ENCODE data around the gene ATP5MG. TPM values are rescaled to one million over a fixed set of nuclear protein-coding genes. Genes with fewer than 3 reads are reported as not detected.

ATP5MG gene
- total and polyA plus RNA-seq, 2 of the 8 experiments (the other 6 are each of a cell fraction or from before 2014, with no cell fraction given), result 237 to 464 TPM

DNA sequence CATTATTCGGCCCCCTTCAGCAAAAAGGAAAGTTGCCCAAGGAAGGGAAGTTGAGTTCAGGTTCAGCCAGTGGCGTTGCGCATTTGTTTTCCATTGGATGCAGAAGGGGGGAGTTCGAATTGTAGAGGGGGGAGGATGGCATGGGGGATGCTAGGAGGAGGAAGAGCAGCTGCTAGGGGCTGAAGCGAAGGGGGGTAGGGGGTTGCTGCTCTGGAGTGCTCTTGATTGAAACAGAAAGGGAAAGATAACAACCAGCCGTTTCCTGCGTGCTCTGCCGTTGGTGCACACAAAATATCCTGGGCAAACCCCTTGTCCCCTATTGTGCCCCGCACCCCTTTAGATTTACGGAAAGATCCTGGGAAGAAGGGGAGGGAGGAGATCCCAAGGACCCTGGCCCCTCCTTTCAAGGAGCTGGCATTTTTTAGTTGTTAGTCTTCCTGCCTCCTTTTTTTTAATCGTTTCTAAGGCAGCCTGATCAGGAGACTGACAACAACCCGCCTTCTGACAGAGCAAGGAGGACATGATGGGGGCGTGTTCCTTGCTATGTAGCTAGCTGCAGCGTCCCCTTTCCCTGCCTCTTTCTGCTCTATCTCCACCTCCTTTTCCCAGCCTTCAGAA lies 37.0 kb downstream of the ATP5MG start:
- TF ChIP-seq POLR2A (IDR thresholded peaks at IDR 0.05; ENCODE audit: control extremely low read depth in 1 of 2, low read depth in 2 of 2, low read length in 2 of 2), result 0 out of 3 replicates have a peak, but pooled peaks of 1 of the 2 experiments have one; percentile 23
- TF ChIP-seq BACH1 (IDR thresholded peaks at IDR 0.05; ENCODE audit: low read length), result no peak
- TF ChIP-seq SIN3A (conservative IDR thresholded peaks at IDR 0.05 in 1 of 2, IDR thresholded peaks at IDR 0.05 in 1 of 2; ENCODE audit: low read depth in 1 of 2, low read length in 2 of 2), result peak; percentile 52 to 91; a peak in 3 of 4 replicates
- H3K27ac ChIP-seq (ENCODE audit: low read depth, low read length), result no peak overlapping the region
- H2BK20ac ChIP-seq (ENCODE audit: low read length), result no peak overlapping the region
- no peak overlapping the region for H2BK15ac ChIP-seq (ENCODE audit: low read length)
- no peak overlapping the region for H2BK120ac ChIP-seq (replicated peaks; ENCODE audit: low read depth, low read length)
- peaks cover 34 to 36% of the 10 kb centered on the region in 2 experiments for H4K20me1 ChIP-seq (replicated peaks in 1 of 2; ENCODE audit: control insufficient read depth in 1 of 2, insufficient read depth in 2 of 2, low read length in 2 of 2)
- ChIA-PET CTCF (ENCODE audit: partially characterized antibody) (interaction anchor here (0.9 to 1.6 kb wide), 2 partner anchors 25 to 50 kb away, joined by 3 read pairs; no protein-coding TSS in a partner anchor), POLR2A (ENCODE audit: partially characterized antibody) (interaction anchor here (0.5 to 1.8 kb wide), 5 partner anchors 8 to 38 kb away, joined by 3 to 10 read pairs (median 4); partner anchors contain the start of gene ATP5MG)
- H2BK12ac ChIP-seq (ENCODE audit: low read depth, low read length), result no peak overlapping the region
- no peaks in the 10 kb centered on the region; the same call in 1 of the 2 replicates for H3K79me1 ChIP-seq (ENCODE audit: low read depth, low read length)
- H3K18ac ChIP-seq (ENCODE audit: extremely low read depth, low read length), result no peak overlapping the region
- H3K4ac ChIP-seq (replicated peaks; ENCODE audit: insufficient read length, low read depth, low read length), result no peak overlapping the region
- FAIRE-seq (no peak), DNase-seq (ENCODE audit: low read depth in 1 of 2, low spot score in 2 of 2) (no peak)
- no peak overlapping the region for H3K23ac ChIP-seq (ENCODE audit: insufficient read length)
- no peak overlapping the region for H3K14ac ChIP-seq (ENCODE audit: insufficient read length)
- no peak overlapping the region for H4K8ac ChIP-seq (ENCODE audit: extremely low read depth, insufficient read depth, low read length)
- H3K56ac ChIP-seq (replicated peaks; ENCODE audit: insufficient read length, low read depth, low read length), result no peak overlapping the region
- H3K4me1 ChIP-seq (replicated peaks in 1 of 4; ENCODE audit: control insufficient read depth in 3 of 4, insufficient read depth in 4 of 4, low read length in 3 of 4), result peaks cover 0 to 18% (median 7%) of the 10 kb centered on the region in 4 experiments; a peak in 6 of 7 replicates
- peaks cover 23% of the 10 kb centered on the region for H3K23me2 ChIP-seq (ENCODE audit: low read depth, low read length)
- no peak overlapping the region for H4K91ac ChIP-seq (replicated peaks; ENCODE audit: insufficient read length, low read length)
- H2AFZ ChIP-seq (ENCODE audit: low read length), result no peak overlapping the region
- no peaks in the 10 kb centered on the region for H3K27me3 ChIP-seq (replicated peaks in 1 of 4; ENCODE audit: control insufficient read depth in 3 of 4, extremely low read depth in 1 of 4, insufficient read depth in 3 of 4, low read length in 3 of 4)
- H4K5ac ChIP-seq (ENCODE audit: insufficient read length, low read depth, low read length), result no peak overlapping the region
- H3K4me2 ChIP-seq (ENCODE audit: insufficient read depth in 1 of 2, low read depth in 2 of 2, low read length in 2 of 2), result peak overlapping the region; percentile 84 to 85
- peak overlapping the region; percentile 68 to 91 (median 80) for H3K4me3 ChIP-seq (ENCODE audit: extremely low read depth in 1 of 4, insufficient read depth in 2 of 4, low read depth in 3 of 4, low read length in 4 of 4)
- H2AK5ac ChIP-seq (ENCODE audit: low read depth, low read length), result no peak overlapping the region
- H3K9me3 ChIP-seq (ENCODE audit: insufficient read depth in 2 of 2, low read depth in 1 of 2, low read length in 1 of 2), result no peaks in the 10 kb centered on the region
- peak overlapping the region in 1 of 4 experiments; percentile 17; a peak in 1 of 7 replicates for H3K9ac ChIP-seq (replicated peaks in 1 of 4; ENCODE audit: extremely low read depth in 1 of 4, low read depth in 3 of 4, low read length in 3 of 4)
- H2BK5ac ChIP-seq (ENCODE audit: low read depth, low read length), result no peak overlapping the region
- H3K36me3 ChIP-seq (ENCODE audit: control insufficient read depth in 2 of 4, insufficient read depth in 4 of 4, low read length in 3 of 4), result peaks cover 0 to 3% (median 0%) of the 10 kb centered on the region in 4 experiments; a peak in 1 of 8 replicates
- 19% methylated on average over 14 of the region's 14 CpGs; no CpG with 5 or more reads in 1 of the 2 experiments for WGBS, 2 experiments (ENCODE audit: extremely low coverage in 1 of 2, insufficient coverage in 1 of 2, insufficient read length in 1 of 2, insufficient replicate concordance in 2 of 2, low coverage in 1 of 2, low lambda C conversion rate in 2 of 2, missing lambda C conversion rate in 1 of 2)
- peaks cover 29 to 69% of the 10 kb centered on the region in 2 experiments for H3K79me2 ChIP-seq (ENCODE audit: control insufficient read depth in 1 of 2, insufficient read depth in 2 of 2, low read length in 2 of 2)
